GM23338 (cell line): ENCODE results near the gene HCRTR1. TPM values are rescaled to one million over a fixed set of nuclear protein-coding genes. Genes with fewer than 3 reads are reported as not detected.

Source experiments
- ATAC-seq: fragments of 200-7000 bp; cut with Tn5 transposase; 3 replicates; pipeline ENCODE4 v1.9.1; 2020
- DNase-seq: peaks from one replicate; pipeline ENCODE4 v3.0.0-alpha.2; 2015; ENCODE audit warnings: low spot score
- H2AFZ ChIP-seq: fragments of 200-600 bp; sonication (generic); 2 replicates; pipeline ENCODE4 v1.8.0; 2016; ENCODE audit warnings: antibody characterized with exemption, mild to moderate bottlenecking, moderate library complexity
- H3F3A ChIP-seq: fragments of 200-600 bp; sonication (generic); replicated peaks from 2 replicates; pipeline ENCODE4 v1.8.0; 2017; ENCODE audit warnings: antibody characterized with exemption, mixed run types, low read depth
- H3K27ac ChIP-seq: fragments of 200-600 bp; sonication (generic); 2 replicates; pipeline ENCODE4 v1.6.1; 2016; ENCODE audit warnings: low read depth
- H3K27me3 ChIP-seq: fragments of 200-600 bp; sonication (generic); 2 replicates; pipeline ENCODE4 v1.8.0; 2016; ENCODE audit warnings: mild to moderate bottlenecking, mixed run types, moderate library complexity; ENCODE audit not compliant: insufficient read depth
- H3K36me3 ChIP-seq: fragments of 200-600 bp; sonication (generic); 2 replicates; pipeline ENCODE4 v1.8.0; 2016; ENCODE audit warnings: mild to moderate bottlenecking; ENCODE audit not compliant: insufficient read depth
- H3K4me1 ChIP-seq: fragments of 200-600 bp; sonication (generic); 2 replicates; pipeline ENCODE4 v1.8.0; 2016; ENCODE audit warnings: mild to moderate bottlenecking, moderate library complexity; ENCODE audit not compliant: insufficient read depth
- H3K4me2 ChIP-seq: fragments of 200-600 bp; sonication (generic); 2 replicates; pipeline ENCODE4 v1.7.1; 2017; ENCODE audit warnings: mixed run types
- H3K4me3 ChIP-seq: fragments of 200-600 bp; sonication (generic); 2 replicates; pipeline ENCODE4 v1.6.1; 2016; ENCODE audit warnings: mixed run types
- H3K79me2 ChIP-seq: fragments of 200-600 bp; sonication (generic); replicated peaks from 2 replicates; pipeline ENCODE4 v1.8.0; 2017; ENCODE audit warnings: mild to moderate bottlenecking; ENCODE audit not compliant: insufficient read depth
- H3K9me2 ChIP-seq: fragments of 200-600 bp; sonication (generic); 2 replicates; pipeline ENCODE4 v1.8.0; 2017; ENCODE audit not compliant: insufficient read depth
- H4K20me1 ChIP-seq: fragments of 200-600 bp; sonication (generic); replicated peaks from 2 replicates; pipeline ENCODE4 v1.8.0; 2017; ENCODE audit warnings: mild to moderate bottlenecking; ENCODE audit not compliant: insufficient read depth
- H3K27ac Mint-ChIP-seq: 2 replicates; pipeline ENCODE4 v1.8.0; 2020; ENCODE audit warnings: inconsistent platforms, mild to moderate bottlenecking, moderate library complexity, mixed read lengths
- H3K27me3 Mint-ChIP-seq: 3 replicates; pipeline ENCODE4 v1.8.0; 2022; ENCODE audit warnings: low read depth, mild to moderate bottlenecking, moderate library complexity, mixed read lengths, inconsistent platforms; ENCODE audit not compliant: insufficient read depth, poor library complexity
- H3K36me3 Mint-ChIP-seq: 3 replicates; pipeline ENCODE4 v1.8.0; 2021; ENCODE audit warnings: low read depth, mild to moderate bottlenecking, inconsistent platforms, moderate library complexity, mixed read lengths
- H3K4me1 Mint-ChIP-seq: 3 replicates; pipeline ENCODE4 v1.8.0; 2020; ENCODE audit warnings: mild to moderate bottlenecking, inconsistent platforms, mixed read lengths
- H3K4me3 Mint-ChIP-seq: 3 replicates; pipeline ENCODE4 v1.8.0; 2021; ENCODE audit warnings: moderate library complexity, mild to moderate bottlenecking, inconsistent platforms, mixed read lengths
- H3K9me3 Mint-ChIP-seq: 3 replicates; pipeline ENCODE4 v1.8.0; 2020; ENCODE audit warnings: moderate library complexity, mild to moderate bottlenecking, inconsistent platforms, mixed read lengths
- CREB1 ChIP-seq: fragments of 250-450 bp; sonication (Bioruptor Pico); IDR thresholded peaks from 2 replicates; pipeline ENCODE4 v1.5.0; 2020; ENCODE audit warnings: low read depth, mild to moderate bottlenecking, moderate library complexity
- CTCF ChIP-seq, 2 experiments: fragments of 200-600 bp in 1 of 2; sonication (generic) in 1 of 2; conservative IDR thresholded peaks; 2 replicates each; pipeline versions ENCODE4 v1.5.1 to v1.6.1; 2016 to 2017; ENCODE audit warnings: antibody characterized with exemption in 2 of 2, low read depth in 2 of 2, mild to moderate bottlenecking in 2 of 2, moderate library complexity in 1 of 2
- EZH2 ChIP-seq: fragments of 200-600 bp; sonication (generic); IDR thresholded peaks from one replicate; pipeline ENCODE4 v1.8.0; 2017; ENCODE audit warnings: antibody characterized with exemption, mild to moderate bottlenecking, low read depth; ENCODE audit not compliant: unreplicated experiment
- EZH2phosphoT487 ChIP-seq: fragments of 200-600 bp; sonication (generic); IDR thresholded peaks from one replicate; pipeline ENCODE4 v1.8.1; 2018; ENCODE audit warnings: antibody characterized with exemption; ENCODE audit not compliant: unreplicated experiment
- JUNB ChIP-seq: IDR thresholded peaks from one replicate; pipeline ENCODE4 v1.6.1; 2016; ENCODE audit warnings: antibody characterized with exemption; ENCODE audit not compliant: unreplicated experiment
- NANOG ChIP-seq: IDR thresholded peaks from 2 replicates; pipeline ENCODE4 v1.6.1; 2016; ENCODE audit warnings: antibody characterized with exemption, borderline replicate concordance
- POLR2AphosphoS5 ChIP-seq: IDR thresholded peaks from 2 replicates; pipeline ENCODE4 v1.6.1; 2016; ENCODE audit warnings: antibody characterized with exemption, low read depth
- STAT1 ChIP-seq: IDR thresholded peaks from one replicate; pipeline ENCODE4 v1.6.1; 2016; ENCODE audit warnings: antibody characterized with exemption; ENCODE audit not compliant: unreplicated experiment
- ZNF114 ChIP-seq: fragments of 250-450 bp; sonication (Bioruptor Pico); IDR thresholded peaks from 2 replicates; pipeline ENCODE4 v1.5.0; 2020; ENCODE audit warnings: mild to moderate bottlenecking, moderate library complexity
- ZNF331 ChIP-seq: fragments of 250-450 bp; sonication (Bioruptor Pico); IDR thresholded peaks from 2 replicates; pipeline ENCODE4 v1.5.0; 2020; ENCODE audit warnings: low read depth, mild to moderate bottlenecking, moderate library complexity
- polyA plus RNA-seq: library from polyadenylated mRNA; unstranded; fragments of >200 nt; fragmentation: Nextera tagmentation; extraction: Ambion mirVana; gene quantifications from 2 replicates; pipeline ENCODE4 v1.2.1, GENCODE V29; 2016
- total RNA-seq: library from RNA; depleted of rRNA; stranded (reverse); fragments of >200 nt; shearing (Covaris generic); gene quantifications from 2 replicates; pipeline ENCODE4 v1.2.3, GENCODE V29; 2014
- TF ChIP-seq, protein P1 (sequence below): fragments of 250-450 bp; sonication (Bioruptor Pico); IDR thresholded peaks from 2 replicates; pipeline ENCODE4 v1.5.0; 2020; ENCODE audit warnings: mild to moderate bottlenecking, moderate library complexity
- TF ChIP-seq, protein P2 (sequence below): IDR thresholded peaks from one replicate; pipeline ENCODE4 v1.6.1; 2018; ENCODE audit warnings: antibody characterized with exemption; ENCODE audit not compliant: unreplicated experiment
- TF ChIP-seq, protein P3 (sequence below): IDR thresholded peaks from 2 replicates; pipeline ENCODE4 v1.6.1; 2016; ENCODE audit warnings: antibody characterized with exemption

Gene HCRTR1
- total and polyA plus RNA-seq, 2 experiments from 2014 or later: 0.15 to 1.0 TPM

DNA sequence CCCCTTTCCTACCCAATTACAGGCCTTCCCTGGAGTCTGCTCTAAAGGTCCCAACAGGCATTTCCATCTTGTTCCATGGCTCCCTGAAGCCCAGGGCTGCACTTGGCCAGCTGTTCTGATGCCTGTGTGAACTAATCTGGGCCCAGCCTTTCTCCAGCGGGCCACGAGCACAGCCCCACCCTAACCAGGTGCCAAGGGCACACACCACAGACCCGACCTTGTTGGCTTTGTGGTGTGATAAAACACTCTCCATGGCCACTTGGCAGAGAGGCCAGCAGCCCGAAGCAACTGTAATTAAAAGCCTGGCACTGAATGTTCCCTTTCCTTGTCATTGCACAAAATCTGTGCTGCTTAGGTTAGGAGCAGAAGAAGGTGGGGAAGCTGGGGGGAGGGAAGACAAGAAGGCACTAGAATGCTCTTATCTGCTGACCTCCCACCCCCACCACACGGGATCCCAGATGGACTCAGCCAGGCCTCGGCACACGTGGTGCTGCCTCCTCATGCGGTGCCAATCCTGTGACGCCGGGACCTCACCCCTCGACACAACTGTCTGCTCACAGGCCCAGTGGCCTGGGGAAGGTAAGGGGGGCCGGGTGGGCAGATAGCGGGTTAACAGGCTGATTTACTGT is 9.9 kb downstream of the HCRTR1 start:
- H3K27me3 ChIP-seq: no peaks in the 10 kb centered on the region
- H3K27me3 Mint-ChIP-seq: peaks cover 13% of the 10 kb centered on the region
- DNase-seq (no peak), ATAC-seq (no peak)
- H3K4me2 ChIP-seq: no peak overlapping the region
- peaks cover 17% of the 10 kb centered on the region for H3K36me3 Mint-ChIP-seq
- no peak overlapping the region for H3K4me3 ChIP-seq
- H3K79me2 ChIP-seq: no peaks in the 10 kb centered on the region
- TF ChIP-seq JUNB (no peak), NANOG (no peak), CREB1 (CRISPR knock-in tag) (no peak), EZH2 (no peak), STAT1 (no peak), EZH2phosphoT487 (no peak), ZNF331 (CRISPR knock-in tag) (no peak), ZNF114 (CRISPR knock-in tag) (no peak), POLR2AphosphoS5 (no peak), CTCF (conservative IDR thresholded peaks at IDR 0.05; ENCODE audit: low read depth in 2 of 2) (no peak)
- TF ChIP-seq, protein P1, sequence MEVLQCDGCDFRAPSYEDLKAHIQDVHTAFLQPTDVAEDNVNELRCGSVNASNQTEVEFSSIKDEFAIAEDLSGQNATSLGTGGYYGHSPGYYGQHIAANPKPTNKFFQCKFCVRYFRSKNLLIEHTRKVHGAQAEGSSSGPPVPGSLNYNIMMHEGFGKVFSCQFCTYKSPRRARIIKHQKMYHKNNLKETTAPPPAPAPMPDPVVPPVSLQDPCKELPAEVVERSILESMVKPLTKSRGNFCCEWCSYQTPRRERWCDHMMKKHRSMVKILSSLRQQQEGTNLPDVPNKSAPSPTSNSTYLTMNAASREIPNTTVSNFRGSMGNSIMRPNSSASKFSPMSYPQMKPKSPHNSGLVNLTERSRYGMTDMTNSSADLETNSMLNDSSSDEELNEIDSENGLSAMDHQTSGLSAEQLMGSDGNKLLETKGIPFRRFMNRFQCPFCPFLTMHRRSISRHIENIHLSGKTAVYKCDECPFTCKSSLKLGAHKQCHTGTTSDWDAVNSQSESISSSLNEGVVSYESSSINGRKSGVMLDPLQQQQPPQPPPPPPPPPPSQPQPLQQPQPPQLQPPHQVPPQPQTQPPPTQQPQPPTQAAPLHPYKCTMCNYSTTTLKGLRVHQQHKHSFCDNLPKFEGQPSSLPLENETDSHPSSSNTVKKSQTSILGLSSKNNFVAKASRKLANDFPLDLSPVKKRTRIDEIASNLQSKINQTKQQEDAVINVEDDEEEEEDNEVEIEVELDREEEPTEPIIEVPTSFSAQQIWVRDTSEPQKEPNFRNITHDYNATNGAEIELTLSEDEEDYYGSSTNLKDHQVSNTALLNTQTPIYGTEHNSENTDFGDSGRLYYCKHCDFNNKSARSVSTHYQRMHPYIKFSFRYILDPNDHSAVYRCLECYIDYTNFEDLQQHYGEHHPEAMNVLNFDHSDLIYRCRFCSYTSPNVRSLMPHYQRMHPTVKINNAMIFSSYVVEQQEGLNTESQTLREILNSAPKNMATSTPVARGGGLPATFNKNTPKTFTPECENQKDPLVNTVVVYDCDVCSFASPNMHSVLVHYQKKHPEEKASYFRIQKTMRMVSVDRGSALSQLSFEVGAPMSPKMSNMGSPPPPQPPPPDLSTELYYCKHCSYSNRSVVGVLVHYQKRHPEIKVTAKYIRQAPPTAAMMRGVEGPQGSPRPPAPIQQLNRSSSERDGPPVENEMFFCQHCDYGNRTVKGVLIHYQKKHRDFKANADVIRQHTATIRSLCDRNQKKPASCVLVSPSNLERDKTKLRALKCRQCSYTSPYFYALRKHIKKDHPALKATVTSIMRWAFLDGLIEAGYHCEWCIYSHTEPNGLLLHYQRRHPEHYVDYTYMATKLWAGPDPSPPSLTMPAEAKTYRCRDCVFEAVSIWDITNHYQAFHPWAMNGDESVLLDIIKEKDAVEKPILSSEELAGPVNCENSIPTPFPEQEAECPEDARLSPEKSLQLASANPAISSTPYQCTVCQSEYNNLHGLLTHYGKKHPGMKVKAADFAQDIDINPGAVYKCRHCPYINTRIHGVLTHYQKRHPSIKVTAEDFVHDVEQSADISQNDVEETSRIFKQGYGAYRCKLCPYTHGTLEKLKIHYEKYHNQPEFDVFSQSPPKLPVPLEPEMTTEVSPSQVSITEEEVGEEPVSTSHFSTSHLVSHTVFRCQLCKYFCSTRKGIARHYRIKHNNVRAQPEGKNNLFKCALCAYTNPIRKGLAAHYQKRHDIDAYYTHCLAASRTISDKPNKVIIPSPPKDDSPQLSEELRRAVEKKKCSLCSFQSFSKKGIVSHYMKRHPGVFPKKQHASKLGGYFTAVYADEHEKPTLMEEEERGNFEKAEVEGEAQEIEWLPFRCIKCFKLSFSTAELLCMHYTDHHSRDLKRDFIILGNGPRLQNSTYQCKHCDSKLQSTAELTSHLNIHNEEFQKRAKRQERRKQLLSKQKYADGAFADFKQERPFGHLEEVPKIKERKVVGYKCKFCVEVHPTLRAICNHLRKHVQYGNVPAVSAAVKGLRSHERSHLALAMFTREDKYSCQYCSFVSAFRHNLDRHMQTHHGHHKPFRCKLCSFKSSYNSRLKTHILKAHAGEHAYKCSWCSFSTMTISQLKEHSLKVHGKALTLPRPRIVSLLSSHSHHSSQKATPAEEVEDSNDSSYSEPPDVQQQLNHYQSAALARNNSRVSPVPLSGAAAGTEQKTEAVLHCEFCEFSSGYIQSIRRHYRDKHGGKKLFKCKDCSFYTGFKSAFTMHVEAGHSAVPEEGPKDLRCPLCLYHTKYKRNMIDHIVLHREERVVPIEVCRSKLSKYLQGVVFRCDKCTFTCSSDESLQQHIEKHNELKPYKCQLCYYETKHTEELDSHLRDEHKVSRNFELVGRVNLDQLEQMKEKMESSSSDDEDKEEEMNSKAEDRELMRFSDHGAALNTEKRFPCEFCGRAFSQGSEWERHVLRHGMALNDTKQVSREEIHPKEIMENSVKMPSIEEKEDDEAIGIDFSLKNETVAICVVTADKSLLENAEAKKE: no peak
- TF ChIP-seq, protein P2, sequence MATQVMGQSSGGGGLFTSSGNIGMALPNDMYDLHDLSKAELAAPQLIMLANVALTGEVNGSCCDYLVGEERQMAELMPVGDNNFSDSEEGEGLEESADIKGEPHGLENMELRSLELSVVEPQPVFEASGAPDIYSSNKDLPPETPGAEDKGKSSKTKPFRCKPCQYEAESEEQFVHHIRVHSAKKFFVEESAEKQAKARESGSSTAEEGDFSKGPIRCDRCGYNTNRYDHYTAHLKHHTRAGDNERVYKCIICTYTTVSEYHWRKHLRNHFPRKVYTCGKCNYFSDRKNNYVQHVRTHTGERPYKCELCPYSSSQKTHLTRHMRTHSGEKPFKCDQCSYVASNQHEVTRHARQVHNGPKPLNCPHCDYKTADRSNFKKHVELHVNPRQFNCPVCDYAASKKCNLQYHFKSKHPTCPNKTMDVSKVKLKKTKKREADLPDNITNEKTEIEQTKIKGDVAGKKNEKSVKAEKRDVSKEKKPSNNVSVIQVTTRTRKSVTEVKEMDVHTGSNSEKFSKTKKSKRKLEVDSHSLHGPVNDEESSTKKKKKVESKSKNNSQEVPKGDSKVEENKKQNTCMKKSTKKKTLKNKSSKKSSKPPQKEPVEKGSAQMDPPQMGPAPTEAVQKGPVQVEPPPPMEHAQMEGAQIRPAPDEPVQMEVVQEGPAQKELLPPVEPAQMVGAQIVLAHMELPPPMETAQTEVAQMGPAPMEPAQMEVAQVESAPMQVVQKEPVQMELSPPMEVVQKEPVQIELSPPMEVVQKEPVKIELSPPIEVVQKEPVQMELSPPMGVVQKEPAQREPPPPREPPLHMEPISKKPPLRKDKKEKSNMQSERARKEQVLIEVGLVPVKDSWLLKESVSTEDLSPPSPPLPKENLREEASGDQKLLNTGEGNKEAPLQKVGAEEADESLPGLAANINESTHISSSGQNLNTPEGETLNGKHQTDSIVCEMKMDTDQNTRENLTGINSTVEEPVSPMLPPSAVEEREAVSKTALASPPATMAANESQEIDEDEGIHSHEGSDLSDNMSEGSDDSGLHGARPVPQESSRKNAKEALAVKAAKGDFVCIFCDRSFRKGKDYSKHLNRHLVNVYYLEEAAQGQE: no peak
- TF ChIP-seq, protein P3, sequence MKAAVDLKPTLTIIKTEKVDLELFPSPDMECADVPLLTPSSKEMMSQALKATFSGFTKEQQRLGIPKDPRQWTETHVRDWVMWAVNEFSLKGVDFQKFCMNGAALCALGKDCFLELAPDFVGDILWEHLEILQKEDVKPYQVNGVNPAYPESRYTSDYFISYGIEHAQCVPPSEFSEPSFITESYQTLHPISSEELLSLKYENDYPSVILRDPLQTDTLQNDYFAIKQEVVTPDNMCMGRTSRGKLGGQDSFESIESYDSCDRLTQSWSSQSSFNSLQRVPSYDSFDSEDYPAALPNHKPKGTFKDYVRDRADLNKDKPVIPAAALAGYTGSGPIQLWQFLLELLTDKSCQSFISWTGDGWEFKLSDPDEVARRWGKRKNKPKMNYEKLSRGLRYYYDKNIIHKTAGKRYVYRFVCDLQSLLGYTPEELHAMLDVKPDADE: no peak
- H3K36me3 ChIP-seq: 0 out of 2 replicates have a peak, but pooled peaks cover 4% of the 10 kb centered on the region
- H3K9me3 Mint-ChIP-seq: no peaks in the 10 kb centered on the region
- H3K4me1 Mint-ChIP-seq: peaks cover 4% of the 10 kb centered on the region; the same call in 2 of the 3 replicates
- H3K9me2 ChIP-seq: no peaks in the 10 kb centered on the region
- no peak overlapping the region for H3K27ac ChIP-seq
- H3F3A ChIP-seq: no peaks in the 10 kb centered on the region
- no peak overlapping the region for H3K4me3 Mint-ChIP-seq
- H3K27ac Mint-ChIP-seq: no peak overlapping the region
- H4K20me1 ChIP-seq: no peaks in the 10 kb centered on the region; the same call in none of the 2 replicates
- no peak overlapping the region for H2AFZ ChIP-seq
- H3K4me1 ChIP-seq: no peaks in the 10 kb centered on the region
